DOHH2 (cell line): Measurements from ENCODE around the gene P2RY6.

ENCODE experiments used
- EZH2phosphoT487 ChIP-seq: fragments of 200-600 bp; sonication (generic); IDR thresholded peaks from 2 replicates; pipeline ENCODE4 v1.6.1; 2017; ENCODE audit warnings: borderline replicate concordance, mild to moderate bottlenecking, antibody characterized with exemption, low read length, moderate library complexity, mixed read lengths
- TF ChIP-seq, protein P1 (sequence below): fragments of 200-600 bp; sonication (generic); IDR thresholded peaks from one replicate; pipeline ENCODE4 v1.5.1; 2014; ENCODE audit warnings: antibody characterized with exemption, mild to moderate bottlenecking, low read depth, low read length; ENCODE audit not compliant: poor library complexity, severe bottlenecking

DNA sequence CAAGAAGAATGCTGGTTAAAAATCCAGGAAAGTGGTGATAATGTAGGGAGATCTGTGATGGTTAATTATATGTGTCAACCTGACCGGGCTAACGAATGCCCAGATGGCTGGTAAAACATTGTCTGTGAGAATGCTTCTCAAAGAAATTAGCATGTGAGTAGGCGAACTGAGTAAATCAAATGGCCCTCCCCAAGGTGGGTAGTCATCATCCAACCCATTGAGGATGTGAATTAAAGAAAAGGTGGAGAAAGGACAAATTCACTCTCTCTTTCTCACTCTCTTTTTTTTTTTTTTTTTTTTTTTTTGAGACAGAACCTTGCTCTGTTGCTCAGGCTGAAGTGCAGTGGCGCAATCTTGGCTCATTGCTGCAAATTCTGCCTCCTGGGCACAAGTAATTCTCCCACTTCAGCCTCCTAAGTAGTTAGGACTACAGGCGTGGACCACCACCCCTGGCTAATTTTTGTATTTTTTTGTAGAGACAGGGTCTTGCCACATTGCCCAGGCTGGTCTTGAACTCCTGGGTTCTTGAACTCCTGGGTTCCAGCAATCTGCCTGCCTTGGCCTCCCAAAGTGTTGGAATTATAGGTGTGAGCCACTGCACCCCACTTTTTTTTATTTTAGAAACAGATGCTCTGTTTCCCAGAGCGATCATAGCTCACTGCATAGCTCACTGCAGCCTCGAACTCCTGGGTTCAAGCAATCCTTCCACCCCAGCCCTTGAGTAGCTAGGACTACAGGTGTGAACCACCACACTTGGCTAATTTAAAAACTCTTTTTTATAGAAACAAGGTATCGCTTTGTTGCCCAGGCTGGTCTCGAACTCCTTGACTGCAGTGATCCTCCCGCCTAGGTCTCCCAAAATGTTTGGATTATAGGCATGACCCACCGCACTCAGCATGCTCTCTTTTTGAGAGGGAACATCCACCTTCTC is 22.0 kb upstream of the P2RY6 start:
- TF ChIP-seq, protein P1, sequence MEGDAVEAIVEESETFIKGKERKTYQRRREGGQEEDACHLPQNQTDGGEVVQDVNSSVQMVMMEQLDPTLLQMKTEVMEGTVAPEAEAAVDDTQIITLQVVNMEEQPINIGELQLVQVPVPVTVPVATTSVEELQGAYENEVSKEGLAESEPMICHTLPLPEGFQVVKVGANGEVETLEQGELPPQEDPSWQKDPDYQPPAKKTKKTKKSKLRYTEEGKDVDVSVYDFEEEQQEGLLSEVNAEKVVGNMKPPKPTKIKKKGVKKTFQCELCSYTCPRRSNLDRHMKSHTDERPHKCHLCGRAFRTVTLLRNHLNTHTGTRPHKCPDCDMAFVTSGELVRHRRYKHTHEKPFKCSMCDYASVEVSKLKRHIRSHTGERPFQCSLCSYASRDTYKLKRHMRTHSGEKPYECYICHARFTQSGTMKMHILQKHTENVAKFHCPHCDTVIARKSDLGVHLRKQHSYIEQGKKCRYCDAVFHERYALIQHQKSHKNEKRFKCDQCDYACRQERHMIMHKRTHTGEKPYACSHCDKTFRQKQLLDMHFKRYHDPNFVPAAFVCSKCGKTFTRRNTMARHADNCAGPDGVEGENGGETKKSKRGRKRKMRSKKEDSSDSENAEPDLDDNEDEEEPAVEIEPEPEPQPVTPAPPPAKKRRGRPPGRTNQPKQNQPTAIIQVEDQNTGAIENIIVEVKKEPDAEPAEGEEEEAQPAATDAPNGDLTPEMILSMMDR = no peak
- no peak for TF ChIP-seq EZH2phosphoT487
